Type B pancreatic cell (in vitro differentiated cells): ENCODE data around the gene EDARADD. TPM values are rescaled to one million over a fixed set of nuclear protein-coding genes. Genes with fewer than 3 reads are reported as not detected.
A peak's percentile ranks its signal among the peaks of the same experiment; 100 is the strongest.

ENCODE experiments used
- DNase-seq: peaks from one replicate; pipeline ENCODE4 v3.0.0; 2021; ENCODE audit warnings: mixed read lengths; ENCODE audit not compliant: unreplicated experiment; ENCODE audit errors: extremely low spot score
- H3K27ac Mint-ChIP-seq: 2 replicates; pipeline ENCODE4 v1.8.0; 2021; ENCODE audit warnings: mild to moderate bottlenecking, mixed read lengths
- H3K27me3 Mint-ChIP-seq: 2 replicates; pipeline ENCODE4 v1.8.0; 2021; ENCODE audit warnings: mixed read lengths
- H3K36me3 Mint-ChIP-seq: 2 replicates; pipeline ENCODE4 v1.8.0; 2021; ENCODE audit warnings: mixed read lengths
- H3K4me1 Mint-ChIP-seq: one replicate; pipeline ENCODE4 v1.8.0; 2021; ENCODE audit warnings: mixed read lengths; ENCODE audit not compliant: unreplicated experiment
- H3K4me3 Mint-ChIP-seq: 2 replicates; pipeline ENCODE4 v1.8.0; 2021; ENCODE audit warnings: mild to moderate bottlenecking, mixed read lengths
- H3K9me3 Mint-ChIP-seq: 2 replicates; pipeline ENCODE4 v1.8.0; 2021; ENCODE audit warnings: mixed read lengths
- CTCF ChIP-seq: fragments of 200-600 bp; sonication (generic); conservative IDR thresholded peaks from 2 replicates; pipeline ENCODE4 v1.5.0; 2021; ENCODE audit warnings: antibody characterized with exemption, mild to moderate bottlenecking
- total RNA-seq: library from RNA; stranded (reverse); gene quantifications from 2 replicates; pipeline ENCODE4 v1.2.1, GENCODE V29; 2021; ENCODE audit warnings: low replicate concordance

The EDARADD gene
- total RNA-seq, 1 donor from 2014 or later, result 14.8 TPM

- no peak overlapping the region for H3K4me3 Mint-ChIP-seq
- TF ChIP-seq CTCF, result no peak
- H3K27me3 Mint-ChIP-seq, result no peaks in the 10 kb centered on the region
- peak overlapping the region; percentile 74 for H3K27ac Mint-ChIP-seq
- no peaks in the 10 kb centered on the region for H3K36me3 Mint-ChIP-seq
- DNase-seq, result no peak
- peaks cover 21% of the 10 kb centered on the region for H3K4me1 Mint-ChIP-seq
- no peaks in the 10 kb centered on the region for H3K9me3 Mint-ChIP-seq
Observed at GRCh38 chr1:236507022-236507700, 113.1 kb downstream of the EDARADD start.

GRCh38 chr1:236508593-236509027 is 114.5 kb downstream of the EDARADD start:
- Mint-ChIP-seq H3K27me3 (no peaks in the 10 kb centered on the region), H3K27ac (no peak overlapping the region), H3K4me3 (no peak overlapping the region), H3K4me1 (peaks cover 11% of the 10 kb centered on the region), H3K36me3 (no peaks in the 10 kb centered on the region), H3K9me3 (no peaks in the 10 kb centered on the region)
- DNase-seq, result no peak
- TF ChIP-seq CTCF, result no peak

- no peaks in the 10 kb centered on the region for H3K27me3 Mint-ChIP-seq
- H3K36me3 Mint-ChIP-seq, result no peaks in the 10 kb centered on the region
- no peak overlapping the region for H3K27ac Mint-ChIP-seq
- TF ChIP-seq CTCF, result no peak
- H3K4me3 Mint-ChIP-seq, result no peak overlapping the region
- H3K4me1 Mint-ChIP-seq, result peaks cover 11% of the 10 kb centered on the region
- DNase-seq, result no peak
- H3K9me3 Mint-ChIP-seq, result no peaks in the 10 kb centered on the region
Observed at GRCh38 chr1:236509203-236509602, 115.1 kb downstream of the EDARADD start.

- Mint-ChIP-seq H3K4me1 (peaks cover 11% of the 10 kb centered on the region), H3K9me3 (no peaks in the 10 kb centered on the region), H3K27me3 (no peaks in the 10 kb centered on the region), H3K36me3 (no peaks in the 10 kb centered on the region), H3K27ac (no peak overlapping the region), H3K4me3 (no peak overlapping the region)
- TF ChIP-seq CTCF, result no peak
- DNase-seq, result no peak
Observed at GRCh38 chr1:236509647-236510401, 115.7 kb downstream of the EDARADD start.

GRCh38 chr1:236511735-236512418 is 117.8 kb downstream of the EDARADD start:
- no peak for TF ChIP-seq CTCF
- H3K9me3 Mint-ChIP-seq, result no peaks in the 10 kb centered on the region
- no peak overlapping the region for H3K27ac Mint-ChIP-seq
- no peak overlapping the region for H3K4me3 Mint-ChIP-seq
- H3K36me3 Mint-ChIP-seq, result no peaks in the 10 kb centered on the region
- no peaks in the 10 kb centered on the region for H3K27me3 Mint-ChIP-seq
- DNase-seq, result no peak
- H3K4me1 Mint-ChIP-seq, result peaks cover 21% of the 10 kb centered on the region
